Endothelial cell of umbilical vein (primary cell): Measurements from ENCODE around the gene HAPLN2.

ENCODE experiments used
- EZH2 ChIP-seq: IDR thresholded peaks from 2 replicates; pipeline ENCODE4 v1.6.1; 2012; ENCODE audit warnings: borderline replicate concordance, low read depth, mild to moderate bottlenecking, moderate library complexity, low read length, inconsistent platforms; ENCODE audit not compliant: severe bottlenecking
- FOS ChIP-seq: IDR thresholded peaks from 2 replicates; pipeline ENCODE4 v1.6.1; 2011; ENCODE audit warnings: mild to moderate bottlenecking, low read length, moderate library complexity, borderline replicate concordance; ENCODE audit not compliant: insufficient read depth
- JUN ChIP-seq: IDR thresholded peaks from 2 replicates; pipeline ENCODE4 v1.6.1; 2011; ENCODE audit warnings: borderline replicate concordance, low read depth; ENCODE audit not compliant: insufficient read length, insufficient read depth
- POLR2A ChIP-seq: IDR thresholded peaks from 2 replicates; pipeline ENCODE4 v1.6.1; 2012; ENCODE audit warnings: low read depth, mild to moderate bottlenecking, control low read depth, low read length
- POLR2AphosphoS5 ChIP-seq: IDR thresholded peaks from 2 replicates; pipeline ENCODE4 v1.6.1; 2012; ENCODE audit warnings: low read depth, mild to moderate bottlenecking, control low read depth, low read length, moderate library complexity; ENCODE audit not compliant: insufficient read depth
- TF ChIP-seq, protein P1 (sequence below), 2 donors: IDR thresholded peaks; 1 replicate in 1 of 2; 2 replicates in 1 of 2; pipeline ENCODE4 v1.5.1; 2011; ENCODE audit warnings: low read length in 2 of 2, mild to moderate bottlenecking in 2 of 2, moderate library complexity in 2 of 2, control low read depth in 1 of 2, inconsistent platforms in 1 of 2, low read depth in 1 of 2; ENCODE audit not compliant: insufficient read depth in 1 of 2; ENCODE audit errors: extremely low read depth in 1 of 2
- TF ChIP-seq, protein P2 (sequence below): IDR thresholded peaks from 2 replicates; pipeline ENCODE4 v1.6.1; 2011; ENCODE audit not compliant: insufficient read depth, insufficient read length

DNA sequence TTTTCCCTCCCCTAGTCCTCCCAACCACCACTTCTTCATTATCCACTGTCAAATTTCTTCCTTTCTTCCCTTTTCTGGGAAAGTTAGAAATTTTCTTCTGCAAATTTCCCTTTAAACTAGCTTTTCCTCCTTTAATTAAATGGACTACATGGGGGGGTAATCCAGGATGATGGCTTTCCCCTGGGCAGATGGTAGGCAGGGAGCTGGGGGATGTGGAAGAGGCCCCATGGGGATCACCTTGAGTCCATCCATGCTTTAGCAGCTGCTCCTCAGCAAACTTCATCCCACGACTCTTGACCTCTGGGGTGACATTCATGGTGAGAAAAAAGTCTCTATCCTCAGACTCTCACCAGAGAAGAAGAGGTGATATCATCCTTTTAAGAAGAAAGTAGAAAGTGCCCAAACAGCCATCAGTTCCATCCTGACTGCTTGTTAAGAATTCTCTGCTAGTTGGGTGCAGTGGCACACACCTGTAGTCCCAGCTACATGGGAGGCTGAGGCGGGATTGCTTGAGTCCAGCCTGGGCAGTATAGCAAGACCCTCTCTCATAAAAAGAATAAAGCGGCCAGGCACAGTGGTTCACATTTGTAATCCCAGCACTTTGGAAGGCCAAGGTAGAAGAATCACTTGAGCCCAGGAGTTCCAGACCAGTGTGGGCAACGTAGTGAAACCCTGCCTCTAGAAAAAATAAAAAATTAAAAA lies 20.3 kb upstream of the HAPLN2 start:
- TF ChIP-seq JUN, result no peak
- no peak for TF ChIP-seq POLR2A
- TF ChIP-seq POLR2AphosphoS5, result no peak
- TF ChIP-seq, protein P1, sequence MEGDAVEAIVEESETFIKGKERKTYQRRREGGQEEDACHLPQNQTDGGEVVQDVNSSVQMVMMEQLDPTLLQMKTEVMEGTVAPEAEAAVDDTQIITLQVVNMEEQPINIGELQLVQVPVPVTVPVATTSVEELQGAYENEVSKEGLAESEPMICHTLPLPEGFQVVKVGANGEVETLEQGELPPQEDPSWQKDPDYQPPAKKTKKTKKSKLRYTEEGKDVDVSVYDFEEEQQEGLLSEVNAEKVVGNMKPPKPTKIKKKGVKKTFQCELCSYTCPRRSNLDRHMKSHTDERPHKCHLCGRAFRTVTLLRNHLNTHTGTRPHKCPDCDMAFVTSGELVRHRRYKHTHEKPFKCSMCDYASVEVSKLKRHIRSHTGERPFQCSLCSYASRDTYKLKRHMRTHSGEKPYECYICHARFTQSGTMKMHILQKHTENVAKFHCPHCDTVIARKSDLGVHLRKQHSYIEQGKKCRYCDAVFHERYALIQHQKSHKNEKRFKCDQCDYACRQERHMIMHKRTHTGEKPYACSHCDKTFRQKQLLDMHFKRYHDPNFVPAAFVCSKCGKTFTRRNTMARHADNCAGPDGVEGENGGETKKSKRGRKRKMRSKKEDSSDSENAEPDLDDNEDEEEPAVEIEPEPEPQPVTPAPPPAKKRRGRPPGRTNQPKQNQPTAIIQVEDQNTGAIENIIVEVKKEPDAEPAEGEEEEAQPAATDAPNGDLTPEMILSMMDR (IDR thresholded peaks at IDR 0.05; ENCODE audit: extremely low read depth in 1 of 2, insufficient read depth in 1 of 2, low read depth in 1 of 2, low read length in 2 of 2), result no peak
- no peak for TF ChIP-seq EZH2
- no peak for TF ChIP-seq FOS
- TF ChIP-seq, protein P2, sequence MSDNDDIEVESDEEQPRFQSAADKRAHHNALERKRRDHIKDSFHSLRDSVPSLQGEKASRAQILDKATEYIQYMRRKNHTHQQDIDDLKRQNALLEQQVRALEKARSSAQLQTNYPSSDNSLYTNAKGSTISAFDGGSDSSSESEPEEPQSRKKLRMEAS, result no peak
